Measurements from ENCODE around the gene SLC25A29. TPM values are rescaled to one million over a fixed set of nuclear protein-coding genes. Genes with fewer than 3 reads are reported as not detected.
"Not testable (repeated sequence)": the region's sequence is repeated elsewhere in the genome, so short reads cannot be mapped to it uniquely, and the experiment has no call there.

Gene SLC25A29
- total RNA-seq, 1 donor from 2014 or later = 18.6 TPM

DNA sequence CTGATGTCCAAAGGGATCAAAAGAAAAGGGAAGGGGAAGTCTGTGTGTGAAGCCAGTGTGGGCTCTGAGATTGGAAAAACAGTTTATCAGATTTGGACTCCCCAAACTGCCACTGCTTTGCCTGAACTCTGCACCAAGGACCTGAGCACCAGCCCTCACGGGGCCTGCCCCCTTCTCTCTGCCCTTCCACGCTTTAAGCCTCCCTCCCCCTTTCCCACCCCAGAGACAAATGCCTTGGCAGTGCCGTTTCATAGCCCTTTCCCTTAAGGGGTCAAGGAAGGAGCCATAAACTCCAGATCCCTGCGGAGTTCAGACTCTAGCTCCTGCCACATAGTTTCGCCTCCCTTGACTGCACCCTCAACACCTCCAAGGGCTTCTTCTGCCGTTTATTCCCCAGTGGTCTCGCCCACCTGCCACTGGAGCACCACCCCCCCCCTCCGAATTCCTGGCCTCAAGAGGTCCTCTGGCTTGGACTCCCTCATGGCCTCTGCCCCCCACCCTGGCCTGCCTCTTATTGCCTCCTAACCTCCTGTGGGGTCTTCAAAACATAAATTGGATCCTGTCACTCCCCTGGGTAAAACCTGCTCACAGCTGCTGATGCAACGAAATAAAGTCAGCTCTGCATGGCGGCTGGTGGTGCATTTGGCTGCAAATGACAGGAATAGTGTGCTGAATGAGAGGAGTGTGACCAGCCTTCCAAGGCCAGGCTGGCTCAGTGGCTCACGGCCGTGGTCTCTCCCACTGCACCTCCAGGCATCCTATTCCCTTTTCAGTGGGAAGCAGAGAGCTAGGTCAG is 18.8 kb downstream of the SLC25A29 start:
- DNase-seq (ENCODE audit: missing footprints) (no peak), ATAC-seq (no peak)
- intact Hi-C loops (cut with DNase I) = loop anchor here (5.0 kb wide), 1 partner anchor 90 kb away; the partner anchor contains the start of gene WDR25

DNA sequence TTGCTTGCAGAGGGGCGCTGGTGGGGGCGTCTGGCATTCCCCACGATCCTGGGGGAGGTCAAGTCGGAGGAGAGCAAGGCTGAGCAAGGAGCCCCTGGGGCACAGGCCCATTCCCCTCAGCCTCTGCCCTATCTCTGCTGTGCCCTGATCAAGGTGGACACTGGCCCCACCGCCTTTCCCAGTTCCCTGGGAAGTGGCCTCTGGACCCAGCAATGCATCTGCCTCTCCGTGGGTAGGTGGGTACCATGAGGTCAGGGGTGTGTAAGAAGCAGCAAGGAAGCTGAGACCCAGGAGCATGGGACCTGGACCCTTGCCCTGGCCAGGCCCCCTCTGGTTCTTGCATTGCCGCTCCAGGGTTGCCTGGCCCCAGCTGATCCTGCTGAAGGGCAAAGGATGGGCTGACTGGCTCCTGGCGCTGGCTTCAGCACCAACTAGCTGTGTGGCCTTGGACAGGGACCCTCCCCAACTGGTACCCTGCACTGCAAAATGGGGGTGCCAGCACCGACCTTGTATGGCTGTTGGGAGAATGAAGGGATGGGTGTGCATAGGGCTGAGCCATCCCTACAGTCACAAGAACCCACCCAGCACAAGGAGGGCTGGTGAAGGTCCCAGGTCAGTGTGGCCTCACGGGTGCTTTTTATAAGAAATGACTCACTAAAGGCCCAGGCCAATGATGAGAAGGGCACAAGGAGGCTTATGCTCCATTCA is 19.6 kb downstream of the SLC25A29 start:
- intact Hi-C loops (cut with DNase I) = loop anchor here (5.0 kb wide), 1 partner anchor 91 kb away; the partner anchor contains the start of gene WDR25
- ATAC-seq (no peak), DNase-seq (ENCODE audit: missing footprints) (no peak)

GRCh38 chr14:100285913-100286400 is 20.3 kb downstream of the SLC25A29 start:
- no peak for DNase-seq (ENCODE audit: missing footprints)
- ATAC-seq = no peak
- intact Hi-C loops (cut with DNase I) = loop anchor here (5.0 kb wide), 1 partner anchor 91 kb away; the partner anchor contains the start of gene WDR25

DNA sequence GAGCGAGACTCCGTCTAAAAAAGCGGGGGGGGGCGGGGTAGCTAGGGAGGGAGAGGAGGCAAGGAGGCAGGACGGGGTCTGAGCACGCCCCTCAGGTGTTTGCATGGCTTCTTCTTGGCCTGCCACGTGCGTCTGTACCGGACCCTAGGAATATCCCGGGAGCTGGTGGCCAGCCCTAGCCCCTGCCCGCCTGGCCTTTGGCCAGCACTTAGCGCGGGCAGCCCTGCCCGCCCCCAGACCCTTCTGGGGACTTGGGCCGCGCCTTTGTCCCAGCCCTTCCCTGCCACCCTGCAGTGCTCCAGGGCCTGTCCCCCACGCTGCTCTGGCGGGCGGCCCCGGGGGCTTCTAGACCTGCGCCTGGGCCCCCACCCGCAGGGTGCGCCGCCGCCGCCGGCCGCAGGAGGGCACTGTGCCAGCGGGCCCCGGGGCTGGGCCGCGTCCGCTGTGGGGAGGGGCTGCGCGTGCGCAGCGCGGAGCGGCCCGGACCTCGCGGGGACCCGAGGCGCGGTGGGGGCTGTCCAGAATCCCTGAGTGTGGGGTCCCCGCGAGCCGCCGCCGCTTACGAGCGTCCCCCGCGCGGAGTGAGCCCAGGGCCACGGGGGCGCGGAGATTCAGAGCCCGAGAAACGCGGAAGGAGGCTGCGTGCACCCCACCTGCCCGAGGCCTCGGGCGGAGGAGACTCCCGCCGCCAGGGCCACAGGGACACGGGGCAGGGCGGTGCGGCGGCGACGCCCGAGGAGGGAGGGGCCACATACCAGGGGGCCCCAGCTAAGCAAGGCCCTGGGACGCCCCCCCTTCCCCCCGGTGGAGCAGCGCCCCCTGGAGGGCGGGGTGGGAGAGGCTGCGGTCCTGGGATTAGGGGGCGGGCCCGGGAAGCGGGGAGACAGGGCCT is 21.0 kb downstream of the SLC25A29 start:
- intact Hi-C loops (cut with DNase I) = loop anchor here (5.0 kb wide), 1 partner anchor 92 kb away; the partner anchor contains the start of gene WDR25
- DNase-seq (ENCODE audit: missing footprints) (peak; percentile 88), ATAC-seq (peak; percentile 90)

- DNase-seq (ENCODE audit: missing footprints) = no peak
- intact Hi-C loops (cut with DNase I) = no loop called here
- ATAC-seq = no peak
Observed at GRCh38 chr14:100283984-100284881, 22.0 kb downstream of the SLC25A29 start.

DNA sequence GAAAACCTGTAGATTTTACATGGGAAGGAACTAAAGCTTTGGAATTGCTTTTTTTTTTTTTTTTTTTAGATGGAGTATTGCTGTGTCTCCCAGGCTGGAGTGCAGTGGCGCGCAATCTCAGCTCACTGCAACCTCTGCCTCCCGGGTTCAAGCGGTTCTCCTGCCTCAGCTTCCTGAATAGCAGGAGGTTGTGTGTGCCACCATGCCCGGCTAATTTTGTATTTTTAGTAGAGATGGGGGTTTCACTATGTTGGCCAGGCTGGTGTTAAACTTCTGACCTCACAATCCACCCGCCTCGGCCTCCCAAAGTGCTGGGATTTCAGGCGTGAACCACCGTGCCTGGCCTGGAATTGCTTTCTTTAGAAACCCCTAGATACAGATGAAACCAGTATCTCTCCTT is 22.8 kb downstream of the SLC25A29 start:
- intact Hi-C loops (cut with DNase I); ATAC-seq; DNase-seq (ENCODE audit: missing footprints): not testable (repeated sequence)

- no peak for DNase-seq (ENCODE audit: missing footprints)
- no peak for ATAC-seq
- intact Hi-C loops (cut with DNase I) = no loop called here
Observed at GRCh38 chr14:100282766-100283419, 23.4 kb downstream of the SLC25A29 start.

DNA sequence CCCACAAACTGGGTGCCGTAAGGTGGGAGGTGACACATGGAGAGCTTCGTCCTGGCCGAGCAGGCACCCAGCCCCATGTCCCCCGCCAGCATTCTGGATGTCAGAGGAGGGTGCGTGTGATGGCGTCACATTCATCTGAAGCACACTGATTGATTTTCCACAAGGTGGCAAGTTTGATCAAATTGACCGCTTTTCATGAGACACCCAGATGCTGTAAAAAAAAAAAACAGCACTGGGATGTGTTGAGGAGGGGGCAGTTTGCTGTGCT is 24.2 kb downstream of the SLC25A29 start:
- DNase-seq (ENCODE audit: missing footprints) (no peak), ATAC-seq (no peak)
- intact Hi-C loops (cut with DNase I) = no loop called here

DNA sequence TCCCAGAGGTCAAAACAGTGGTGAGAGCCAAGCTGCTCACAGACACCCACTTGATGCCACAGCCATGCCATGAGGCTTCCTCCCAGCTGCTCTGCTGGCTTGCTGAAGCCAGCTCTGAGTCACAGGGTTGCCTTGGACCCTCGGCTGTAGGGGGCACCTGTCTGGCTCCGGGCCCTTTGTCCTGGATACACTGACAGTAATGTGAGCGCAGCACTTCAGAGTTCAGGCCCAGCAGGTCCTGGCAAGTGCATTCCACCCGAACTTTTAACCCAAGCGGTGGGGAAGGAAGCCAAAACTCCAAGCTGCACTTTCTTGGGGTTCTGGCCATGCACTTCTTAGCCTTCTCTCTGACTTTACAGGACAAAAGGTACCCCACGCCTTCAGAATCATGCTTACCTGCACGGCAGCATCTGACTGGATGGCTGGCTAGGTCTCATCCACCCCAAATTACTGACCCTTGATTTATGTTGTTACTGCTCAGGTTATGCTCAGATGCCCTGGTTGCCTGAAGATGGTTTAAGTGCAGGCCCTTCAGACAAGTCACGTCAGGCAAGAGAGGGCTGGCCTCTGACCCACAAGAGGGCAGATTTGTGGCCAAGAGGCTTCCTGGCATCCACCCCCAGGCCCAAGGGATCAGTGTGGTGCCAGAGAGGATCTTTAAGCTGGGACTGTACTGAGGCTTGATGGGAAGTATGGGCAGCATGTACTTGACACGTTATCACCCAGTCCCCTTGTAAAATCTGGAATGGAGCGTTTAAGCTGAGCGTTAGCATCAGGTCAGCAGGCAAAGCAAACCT is 24.8 kb downstream of the SLC25A29 start:
- no peak for DNase-seq (ENCODE audit: missing footprints)
- intact Hi-C loops (cut with DNase I) = no loop called here
- ATAC-seq = no peak

- ATAC-seq (no peak), DNase-seq (ENCODE audit: missing footprints) (no peak)
- intact Hi-C loops (cut with DNase I) = no loop called here
Observed at GRCh38 chr14:100279563-100279962, 26.7 kb downstream of the SLC25A29 start.

GRCh38 chr14:100279133-100279532 is 27.1 kb downstream of the SLC25A29 start:
- intact Hi-C loops (cut with DNase I) = no loop called here
- ATAC-seq (no peak), DNase-seq (ENCODE audit: missing footprints) (no peak)

GRCh38 chr14:100278702-100279101 is 27.5 kb downstream of the SLC25A29 start:
- no peak for ATAC-seq
- intact Hi-C loops (cut with DNase I) = no loop called here
- no peak for DNase-seq (ENCODE audit: missing footprints)

DNA sequence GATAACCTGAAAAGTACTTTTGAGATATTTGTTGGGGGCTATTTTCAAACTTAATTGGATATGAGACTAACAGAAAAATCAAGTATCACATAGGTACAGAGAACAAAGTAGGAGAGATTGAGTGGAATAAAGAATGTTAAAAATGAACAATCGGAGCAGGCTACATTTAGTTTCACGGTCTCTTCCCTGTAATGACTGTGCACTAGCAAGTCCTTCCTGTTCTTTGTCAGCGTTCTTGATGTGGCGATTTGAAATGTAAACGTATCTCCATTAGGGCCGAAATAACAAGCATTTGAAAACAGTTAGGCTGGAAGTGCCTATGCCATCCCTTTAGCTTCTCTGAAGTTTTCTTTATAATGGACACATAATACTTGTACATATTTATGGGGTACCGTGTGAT is 31.0 kb downstream of the SLC25A29 start:
- no peak for DNase-seq (ENCODE audit: missing footprints)
- intact Hi-C loops (cut with DNase I) = no loop called here
- no peak for ATAC-seq

DNA sequence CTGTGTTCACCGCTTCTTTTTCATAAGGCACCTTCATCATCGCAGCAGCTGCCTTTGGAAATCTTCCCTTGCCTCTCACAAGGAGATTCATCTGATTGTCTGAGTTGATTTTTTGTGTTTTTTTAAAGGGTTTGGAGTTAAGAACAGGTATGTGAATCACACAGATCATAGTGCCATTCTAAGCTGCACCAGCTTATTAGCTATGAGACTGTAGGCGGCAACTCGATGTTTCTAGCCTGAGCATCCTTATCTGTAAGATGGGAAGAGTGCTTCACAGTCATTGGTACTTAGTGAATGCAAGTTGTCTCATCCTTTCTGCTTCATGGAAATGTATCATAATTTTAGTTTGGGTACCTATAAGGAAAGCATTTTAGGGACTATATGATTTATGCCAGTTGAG is 32.0 kb downstream of the SLC25A29 start:
- intact Hi-C loops (cut with DNase I) = no loop called here
- DNase-seq (ENCODE audit: missing footprints) (no peak), ATAC-seq (no peak)

DNA sequence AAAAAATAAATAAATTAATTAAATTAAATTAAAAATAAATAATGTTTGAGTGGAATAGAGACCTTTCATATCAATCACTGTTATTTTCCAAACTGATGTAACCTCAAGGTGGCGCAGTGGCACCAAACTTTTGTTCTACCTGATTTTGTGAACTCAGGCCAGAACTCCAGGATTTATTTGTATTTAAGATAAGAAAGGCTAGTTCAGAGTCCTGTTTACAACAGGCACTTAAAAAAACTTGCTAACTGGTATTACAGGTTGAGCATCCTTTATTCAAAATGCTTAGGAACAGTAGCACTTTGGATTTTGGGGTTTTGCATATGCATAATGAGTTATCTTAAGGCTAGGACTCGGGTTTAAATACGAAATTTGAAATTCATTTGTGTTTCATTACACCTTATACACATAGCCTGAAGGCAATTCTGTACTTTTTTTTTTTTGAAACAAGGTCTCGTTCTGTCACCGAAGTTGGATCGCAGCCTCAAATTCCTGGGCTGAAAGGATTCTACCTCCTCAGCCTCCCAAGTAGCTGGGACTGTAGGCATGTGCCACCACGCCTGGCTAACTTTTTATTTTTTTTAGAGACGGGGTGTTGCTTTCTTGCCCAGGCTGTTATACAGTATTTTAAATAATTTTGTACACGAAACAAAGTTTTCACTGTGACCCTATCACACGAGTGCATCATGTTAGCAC is 34.9 kb downstream of the SLC25A29 start:
- no peak for DNase-seq (ENCODE audit: missing footprints)
- intact Hi-C loops (cut with DNase I) = no loop called here
- no peak for ATAC-seq

DNA sequence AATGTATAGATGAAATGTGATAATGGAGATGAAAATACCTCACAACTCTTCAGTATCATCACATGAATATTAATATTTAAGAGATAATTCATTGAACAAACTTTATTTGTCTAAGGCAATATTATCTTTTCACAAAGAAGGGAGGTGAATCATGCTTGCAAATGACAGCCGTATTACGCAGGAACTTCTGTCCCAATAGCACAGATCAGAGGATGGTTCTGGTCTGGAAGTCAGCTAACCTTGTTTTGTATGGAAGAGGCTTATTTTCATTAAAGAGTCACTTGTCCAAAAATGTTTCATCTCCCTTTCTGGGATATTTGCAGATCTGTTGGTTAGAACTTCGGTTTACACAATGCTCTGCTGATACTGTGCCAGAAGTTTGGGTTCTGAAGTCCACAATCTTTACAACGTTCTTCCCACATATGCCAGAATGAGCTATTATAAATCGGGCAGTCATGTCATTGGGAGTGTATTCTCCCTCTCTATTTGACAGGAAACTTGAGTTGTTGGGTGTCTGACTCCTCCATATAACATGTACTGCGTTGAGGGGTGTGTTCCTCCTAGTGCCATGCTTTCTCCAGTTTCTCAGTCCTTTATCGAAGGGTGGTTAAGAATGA is 37.5 kb downstream of the SLC25A29 start:
- DNase-seq (ENCODE audit: missing footprints) (no peak), ATAC-seq (no peak)
- intact Hi-C loops (cut with DNase I) = no loop called here

Data from Right ventricle myocardium inferior (tissue), 1 donor.